Upper lobe of left lung (tissue), 6 donors: ENCODE measurements around the gene CLPTM1L. TPM values are rescaled to one million over a fixed set of nuclear protein-coding genes. Genes with fewer than 3 reads are reported as not detected.
"Not testable (repeated sequence)": the region's sequence is repeated elsewhere in the genome, so short reads cannot be mapped to it uniquely, and the experiment has no call there.

Source experiments
- ATAC-seq, 2 donors: fragments of 200-7000 bp; cut with Tn5 transposase; one replicate each; pipeline ENCODE4 v1.9.1; 2022; ENCODE audit warnings: mild to moderate bottlenecking in 2 of 2, moderate library complexity in 2 of 2; ENCODE audit not compliant: low FRiP score in 2 of 2
- DNase-seq, 2 donors: peaks; one replicate each; pipeline ENCODE4 v3.0.0-alpha.2; 2019 to 2020
- H3K27ac ChIP-seq, 4 donors: fragments of 200-600 bp; sonication (generic); one replicate each; pipeline ENCODE4 v1.5.1; 2016 to 2019
- H3K27me3 ChIP-seq, 4 donors: fragments of 200-600 bp; sonication (generic); one replicate each; pipeline ENCODE4 v1.5.1; 2017 to 2019
- H3K36me3 ChIP-seq, 4 donors: fragments of 200-600 bp; sonication (generic); one replicate each; pipeline ENCODE4 v1.5.1; 2016 to 2019
- H3K4me1 ChIP-seq, 4 donors: fragments of 200-600 bp; sonication (generic); one replicate each; pipeline ENCODE4 v1.5.1; 2018 to 2019
- H3K4me3 ChIP-seq, 4 donors: fragments of 200-600 bp; sonication (generic); one replicate each; pipeline ENCODE4 v1.5.1; 2017 to 2019; ENCODE audit warnings: mild to moderate bottlenecking in 2 of 4, moderate library complexity in 1 of 4
- H3K9me3 ChIP-seq, 4 donors: fragments of 200-600 bp; sonication (generic); one replicate each; pipeline ENCODE4 v1.5.1; 2018 to 2019
- CTCF ChIP-seq, 6 experiments: fragments of 450-650 bp in 4 of 6; fragments of 200-600 bp in 2 of 6; sonication (generic) in 2 of 6; IDR thresholded peaks; one replicate each; pipeline ENCODE4 v1.5.1; 2016 to 2019; ENCODE audit warnings: antibody characterized with exemption in 6 of 6
- EP300 ChIP-seq, 4 donors: sonication (generic); formaldehyde crosslinking; IDR thresholded peaks; one replicate each; pipeline ENCODE4 v1.5.1; 2017; ENCODE audit warnings: antibody characterized with exemption in 4 of 4, control low read depth in 2 of 4
- POLR2A ChIP-seq, 4 donors: fragments of 450-650 bp; IDR thresholded peaks; one replicate each; pipeline ENCODE4 v1.5.1; 2016 to 2017; ENCODE audit warnings: antibody characterized with exemption in 4 of 4, mild to moderate bottlenecking in 2 of 4
- POLR2AphosphoS5 ChIP-seq, 2 donors: sonication (generic); formaldehyde crosslinking; IDR thresholded peaks; one replicate each; pipeline ENCODE4 v1.5.1; 2017; ENCODE audit warnings: antibody characterized with exemption in 2 of 2
- WGBS, 2 donors: methylation state at CpG; one replicate each; pipeline ENCODE4 v1.1.5; 2017 to 2018; 5-methylcytosine and 5-hydroxymethylcytosine counted together
- total RNA-seq, 6 donors: library from RNA; depleted of rRNA in 4 of 6; stranded (reverse); fragments of >200 nt in 4 of 6; gene quantifications; one replicate each; pipeline versions ENCODE4 v1.1.0 to v1.2.1, GENCODE V29; 2016 to 2021
- donor health status: DM: no; HTN: no; CAD: no; lungs with moderate emphysema.
- donor health status: DM: no; HTN: yes; CAD: no; lungs with severe emphysema.

CLPTM1L gene
- total RNA-seq, 6 donors from 2014 or later = 135 to 311 (median 204) TPM

DNA sequence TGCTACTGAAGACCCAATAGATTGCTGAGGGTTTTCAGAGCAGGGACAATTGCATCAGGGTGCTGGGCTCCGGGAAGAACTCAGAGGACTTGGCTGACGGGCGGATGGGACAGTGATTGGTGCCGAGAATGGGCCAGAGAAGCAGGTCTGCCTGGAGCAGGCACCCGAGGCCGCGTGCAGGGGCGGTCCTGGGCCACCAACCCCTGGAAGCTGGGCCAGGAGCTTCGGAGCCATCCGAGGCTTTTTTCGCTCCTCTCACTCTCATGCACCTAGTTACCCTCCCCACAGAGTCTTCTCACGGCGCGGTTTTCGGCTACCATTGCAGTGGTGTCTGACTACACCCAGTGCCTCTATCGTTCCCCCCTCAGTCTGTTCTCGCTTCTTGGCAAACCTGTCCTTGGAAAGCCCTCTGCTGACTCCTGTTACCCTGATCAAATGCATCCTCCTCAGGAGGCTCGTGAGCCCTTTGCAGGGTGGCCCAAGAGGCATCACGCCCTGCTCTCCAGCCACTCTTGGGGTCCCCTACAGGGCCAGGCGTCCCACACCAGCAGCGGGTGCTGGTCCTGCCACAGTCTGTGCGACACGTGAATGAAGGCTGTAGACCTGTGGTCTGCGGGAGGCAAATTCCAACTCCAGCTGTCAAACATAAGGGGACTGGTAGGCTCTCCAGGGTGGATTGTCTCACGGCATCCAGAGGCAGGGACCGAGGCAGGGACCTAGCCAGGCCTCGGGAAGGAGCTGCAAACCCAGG is 1.2 kb upstream of the CLPTM1L start:
- Histone ChIP-seq H3K27me3 (no peaks in the 10 kb centered on the region), H3K4me3 (peak overlapping the region in 3 of 4 donors; percentile 96 to 99 (median 97)), H3K36me3 (peaks cover 9 to 18% (median 16%) of the 10 kb centered on the region in 4 donors), H3K9me3 (no peaks in the 10 kb centered on the region), H3K27ac (peak overlapping the region in 2 of 4 donors; percentile 88 to 94), H3K4me1 (peaks cover 23 to 38% (median 31%) of the 10 kb centered on the region in 4 donors)
- TF ChIP-seq POLR2A (IDR thresholded peaks at IDR 0.05) = no peak
- no peak for TF ChIP-seq CTCF (IDR thresholded peaks at IDR 0.05)
- TF ChIP-seq EP300 (IDR thresholded peaks at IDR 0.05) = no peak
- TF ChIP-seq POLR2AphosphoS5 (IDR thresholded peaks at IDR 0.05) = no peak
- no peak for DNase-seq
- 80 to 83% methylated on average over 23 to 27 of the region's 27 CpGs for WGBS, 2 donors
- no peak for ATAC-seq

- TF ChIP-seq POLR2AphosphoS5 (IDR thresholded peaks at IDR 0.05) (no peak), EP300 (IDR thresholded peaks at IDR 0.05) (no peak), CTCF (IDR thresholded peaks at IDR 0.05) (no peak)
- WGBS, 2 donors = 12% methylated on average over 23 to 28 of the region's 61 CpGs
- ATAC-seq = no peak
- H3K4me1 ChIP-seq = peaks cover 23 to 38% (median 31%) of the 10 kb centered on the region in 4 donors
- H3K27me3 ChIP-seq = no peaks in the 10 kb centered on the region
- no peak for DNase-seq
- peak overlapping the region; percentile 90 to 99 (median 96) for H3K4me3 ChIP-seq
- H3K36me3 ChIP-seq = peaks cover 15 to 36% (median 32%) of the 10 kb centered on the region in 4 donors
- H3K27ac ChIP-seq = peak overlapping the region; percentile 73 to 83 (median 78)
- H3K9me3 ChIP-seq = no peaks in the 10 kb centered on the region
Observed at GRCh38 chr5:1343931-1344901, 683 bp downstream of the CLPTM1L start.

GRCh38 chr5:1343315-1343751 is 1.6 kb downstream of the CLPTM1L start:
- Histone ChIP-seq H3K27me3 (no peaks in the 10 kb centered on the region), H3K36me3 (peaks cover 19 to 45% (median 41%) of the 10 kb centered on the region in 4 donors), H3K9me3 (no peaks in the 10 kb centered on the region), H3K27ac (peak overlapping the region; percentile 73 to 83 (median 78)), H3K4me1 (peaks cover 23 to 38% (median 31%) of the 10 kb centered on the region in 4 donors), H3K4me3 (peak overlapping the region in 3 of 4 donors; percentile 96 to 99 (median 97))
- TF ChIP-seq POLR2A (IDR thresholded peaks at IDR 0.05) (no peak), POLR2AphosphoS5 (IDR thresholded peaks at IDR 0.05) (peak; percentile 43 to 51), EP300 (IDR thresholded peaks at IDR 0.05) (no peak)
- WGBS, 2 donors = 59 to 70% methylated on average over 9 of the region's 9 CpGs
- peak in 1 of 2 donors; percentile 84 for DNase-seq
- ATAC-seq = peak; percentile 1 to 85

DNA sequence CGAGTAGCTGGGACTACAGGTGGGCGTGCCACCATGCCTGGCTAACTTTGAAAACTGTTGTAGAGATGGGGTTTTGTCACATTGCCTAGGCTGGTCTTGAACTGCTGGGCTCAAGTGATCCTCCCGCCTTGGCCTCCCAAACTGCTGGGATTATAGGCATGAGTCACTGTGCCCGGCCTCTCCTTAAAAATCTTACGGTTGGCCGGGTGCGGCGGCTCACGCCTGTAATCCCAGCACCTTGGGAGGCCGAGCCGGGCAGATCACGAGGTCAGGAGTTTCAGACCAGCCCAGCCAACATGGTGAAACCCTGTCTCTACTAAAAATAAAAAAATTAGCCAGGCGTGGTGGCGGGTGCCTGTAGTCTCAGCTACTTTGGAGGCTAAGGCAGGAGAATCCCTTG is 2.2 kb downstream of the CLPTM1L start:
- Histone ChIP-seq H3K4me1 (peaks cover 23 to 38% (median 31%) of the 10 kb centered on the region in 4 donors), H3K36me3 (peaks cover 24 to 51% (median 47%) of the 10 kb centered on the region in 4 donors), H3K27ac (peak overlapping the region in 2 of 4 donors; percentile 33 to 82)
- WGBS, 2 donors = 91 to 93% methylated on average over 13 to 14 of the region's 14 CpGs
- not testable (repeated sequence) for DNase-seq, ATAC-seq, H3K9me3 ChIP-seq, H3K27me3 ChIP-seq, H3K4me3 ChIP-seq

- no peak for TF ChIP-seq CTCF (IDR thresholded peaks at IDR 0.05)
- no peak for TF ChIP-seq POLR2A (IDR thresholded peaks at IDR 0.05)
- TF ChIP-seq POLR2AphosphoS5 (IDR thresholded peaks at IDR 0.05) = no peak
- Histone ChIP-seq H3K36me3 (peaks cover 28 to 56% (median 52%) of the 10 kb centered on the region in 4 donors), H3K4me3 (no peak overlapping the region), H3K27me3 (no peaks in the 10 kb centered on the region), H3K27ac (peak overlapping the region in 1 of 4 donors; percentile 82), H3K9me3 (no peaks in the 10 kb centered on the region), H3K4me1 (peaks cover 23 to 38% (median 31%) of the 10 kb centered on the region in 4 donors)
- WGBS, 2 donors = 92 to 95% methylated on average over 12 of the region's 12 CpGs
- no peak for DNase-seq
- ATAC-seq = no peak
Observed at GRCh38 chr5:1342268-1342667, 2.6 kb downstream of the CLPTM1L start.
